Stimulated activated CD4-positive, alpha-beta T cell treated with anti-CD3 and anti-CD28 coated beads, TNF-alpha, amount 100 ng/mL, for 48 hours (primary cell): ENCODE measurements around the gene NCEH1.
"Not testable (repeated sequence)": the region's sequence is repeated elsewhere in the genome, so short reads cannot be mapped to it uniquely, and the experiment has no call there.

Experiments
- DNase-seq, 3 donors: peaks; one replicate each; pipeline ENCODE4 v3.0.0-alpha.2; 2020; ENCODE audit warnings: low read depth in 3 of 3

The NCEH1 gene

GRCh38 chr3:172676196-172676922, 34.5 kb downstream of the NCEH1 start:
- DNase-seq, result no peak

DNA sequence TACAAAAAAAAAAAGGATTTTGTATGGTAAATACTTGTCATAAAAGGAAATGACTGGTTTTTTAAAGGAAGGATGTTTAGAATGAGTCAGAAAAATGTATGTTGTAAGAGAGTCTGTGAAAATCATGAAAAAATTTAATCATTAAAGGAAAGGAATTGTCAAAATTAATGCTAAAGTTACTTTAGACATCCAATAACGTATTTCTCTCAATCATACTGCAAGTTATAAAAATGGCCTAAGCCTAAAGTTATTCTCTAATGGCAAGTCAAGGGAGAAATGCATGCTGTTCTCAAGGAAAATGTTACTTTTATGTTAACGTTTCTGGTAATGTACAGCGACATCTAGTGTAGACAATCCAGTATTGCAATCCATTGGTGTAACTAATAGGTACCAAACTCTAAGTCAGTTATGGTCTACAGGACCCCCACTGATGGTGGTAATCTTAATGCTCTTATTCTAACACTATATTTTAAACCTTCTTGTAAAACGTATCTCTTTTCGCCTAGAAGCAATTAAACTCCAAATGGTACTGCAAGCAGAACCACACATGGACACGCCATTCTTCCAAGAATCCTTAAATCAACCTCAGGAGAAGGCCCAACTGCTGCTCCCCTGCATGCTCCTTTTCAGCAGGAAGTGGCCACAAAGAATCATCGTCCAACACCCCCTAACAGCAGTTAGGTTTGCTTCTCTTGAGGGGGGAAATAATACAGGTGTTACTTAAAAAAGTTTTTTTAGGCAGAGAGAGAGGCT, 35.2 kb downstream of the NCEH1 start:
- DNase-seq, result no peak

GRCh38 chr3:172673210-172673679, 37.6 kb downstream of the NCEH1 start:
- peak; percentile 52 to 72 (median 61) for DNase-seq

DNA sequence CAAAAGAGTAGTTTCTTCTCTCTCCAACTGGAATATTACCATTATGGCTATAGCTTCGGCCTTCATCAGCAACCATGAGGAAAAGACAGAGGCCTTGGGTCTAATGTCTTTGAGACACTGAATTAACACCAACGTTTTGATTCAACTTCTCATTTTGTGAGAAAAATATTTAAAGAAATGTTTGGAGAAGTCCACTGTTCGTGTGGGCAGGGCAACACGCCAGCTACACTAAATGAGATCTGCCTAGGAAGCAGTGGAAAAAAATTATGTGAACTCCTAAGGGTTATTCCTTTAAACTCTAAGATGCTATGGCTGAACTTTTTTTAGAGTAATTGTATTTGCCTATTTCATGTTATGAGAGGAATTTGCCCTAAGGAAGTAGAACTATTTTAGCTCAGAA, 41.8 kb downstream of the NCEH1 start:
- DNase-seq, result no peak

GRCh38 chr3:172666873-172667694, 43.8 kb downstream of the NCEH1 start:
- DNase-seq, result peak; percentile 53 to 80 (median 72)

GRCh38 chr3:172666181-172666872, 44.5 kb downstream of the NCEH1 start:
- DNase-seq, result no peak

DNA sequence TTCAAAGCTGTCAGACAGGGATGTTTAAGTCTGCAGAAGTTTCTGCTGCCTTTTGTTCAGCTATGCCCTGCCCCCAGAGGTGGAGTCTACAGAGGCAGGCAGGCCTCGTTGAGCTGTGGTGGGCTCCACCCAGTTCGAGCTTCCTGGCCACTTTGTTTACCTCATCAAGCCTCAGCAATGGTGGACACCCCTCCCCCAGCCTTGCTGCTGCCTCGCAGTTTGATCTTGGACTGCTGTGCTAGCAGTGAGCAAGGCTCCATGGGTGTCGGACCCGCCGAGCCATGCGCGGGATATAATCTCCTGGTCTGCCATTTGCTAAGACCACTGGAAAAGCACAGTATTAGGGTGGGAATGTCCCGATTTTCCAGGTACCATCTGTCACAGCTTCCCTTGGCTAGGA, 45.4 kb downstream of the NCEH1 start:
- not testable (repeated sequence) for DNase-seq

GRCh38 chr3:172660421-172660820, 50.4 kb downstream of the NCEH1 start:
- DNase-seq, result not testable (repeated sequence)

- no peak for DNase-seq
Observed at GRCh38 chr3:172659246-172660002, 51.4 kb downstream of the NCEH1 start.

- no peak for DNase-seq
Observed at GRCh38 chr3:172658344-172659245, 52.3 kb downstream of the NCEH1 start.

DNA sequence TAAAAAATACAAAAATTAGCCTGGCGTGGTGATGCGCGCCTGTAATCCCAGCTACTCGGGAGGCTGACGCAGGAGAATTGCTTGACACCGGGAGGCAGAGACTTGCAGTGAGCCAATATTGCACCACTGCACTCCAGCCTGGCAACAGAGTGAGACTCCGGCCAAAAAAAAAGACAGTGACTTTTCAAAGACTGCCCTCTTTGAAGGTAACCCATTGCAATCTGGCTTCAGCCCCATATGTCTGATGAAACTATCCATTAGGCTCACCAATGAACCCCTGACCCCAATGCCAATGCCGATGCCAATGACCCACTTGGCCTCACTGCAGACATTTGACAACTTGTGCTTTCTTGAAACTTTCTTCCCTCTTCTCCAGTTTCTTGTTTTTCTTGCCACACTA, 54.3 kb downstream of the NCEH1 start:
- DNase-seq, result no peak

DNA sequence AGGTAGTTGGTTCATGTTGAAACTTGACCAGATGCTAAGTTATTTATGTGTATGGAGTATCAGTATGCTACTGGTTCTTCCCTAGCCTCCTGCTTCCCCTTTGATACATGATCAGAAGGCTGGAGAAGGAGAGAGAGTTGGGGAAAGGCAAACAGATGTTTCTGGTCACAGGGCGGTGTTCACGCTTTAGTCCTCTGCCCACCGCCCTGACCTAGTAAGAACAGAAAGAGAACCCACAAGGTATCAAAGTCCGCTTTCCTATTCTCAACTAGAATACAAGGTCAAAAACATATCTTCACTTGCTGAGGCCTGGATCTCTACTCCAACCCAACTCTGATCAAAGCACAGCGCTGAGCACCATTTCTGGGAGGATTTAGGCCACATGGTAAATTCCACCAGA, 55.5 kb downstream of the NCEH1 start:
- DNase-seq, result no peak

DNA sequence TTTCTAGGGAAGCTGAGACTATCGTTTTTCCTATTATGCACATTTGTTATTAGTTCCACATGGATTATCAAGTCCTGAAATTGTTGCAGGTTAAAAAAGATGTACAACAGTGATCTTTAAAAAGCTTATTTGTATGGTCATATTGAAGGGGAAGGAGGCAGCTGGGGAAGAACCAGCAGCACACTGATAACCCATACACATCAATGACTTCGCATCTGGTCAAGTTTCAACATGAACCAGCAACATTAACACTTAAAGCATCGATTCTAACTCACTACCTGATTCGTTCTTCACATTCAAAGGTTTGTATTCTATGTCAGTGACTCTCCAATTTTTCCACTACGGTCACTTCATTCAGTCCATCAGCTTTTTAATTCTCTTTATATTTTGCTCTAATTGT, 56.4 kb downstream of the NCEH1 start:
- no peak for DNase-seq

GRCh38 chr3:172653004-172653572, 57.8 kb downstream of the NCEH1 start:
- no peak for DNase-seq

- DNase-seq, result no peak
Observed at GRCh38 chr3:172651936-172652625, 58.8 kb downstream of the NCEH1 start.

GRCh38 chr3:172649987-172650386, 60.9 kb downstream of the NCEH1 start:
- DNase-seq, result no peak

- no peak for DNase-seq
Observed at GRCh38 chr3:172648747-172649146, 62.1 kb downstream of the NCEH1 start.

GRCh38 chr3:172647823-172648222, 63.0 kb downstream of the NCEH1 start:
- DNase-seq, result no peak

DNA sequence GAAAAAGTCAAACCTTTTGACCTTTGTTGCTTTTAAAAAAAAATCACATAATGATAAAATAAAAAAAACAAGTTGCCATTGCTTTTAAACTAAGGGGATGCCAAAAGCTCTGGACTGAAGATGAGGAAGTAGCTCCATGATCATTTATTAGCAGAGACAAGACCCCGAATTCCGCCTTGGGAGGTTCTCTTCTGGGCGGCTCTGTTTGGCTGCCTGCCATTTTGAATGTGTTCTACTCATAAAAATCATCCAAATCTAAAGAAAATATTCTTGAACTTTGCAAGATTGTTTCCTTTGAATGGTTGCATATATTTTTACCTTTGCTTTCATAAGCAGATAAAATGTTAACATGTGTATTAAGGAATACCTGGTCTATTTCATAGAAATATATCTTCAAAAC, 63.8 kb downstream of the NCEH1 start:
- no peak for DNase-seq
